ENCODE measurements around the gene PDE5A.

The PDE5A gene

DNA sequence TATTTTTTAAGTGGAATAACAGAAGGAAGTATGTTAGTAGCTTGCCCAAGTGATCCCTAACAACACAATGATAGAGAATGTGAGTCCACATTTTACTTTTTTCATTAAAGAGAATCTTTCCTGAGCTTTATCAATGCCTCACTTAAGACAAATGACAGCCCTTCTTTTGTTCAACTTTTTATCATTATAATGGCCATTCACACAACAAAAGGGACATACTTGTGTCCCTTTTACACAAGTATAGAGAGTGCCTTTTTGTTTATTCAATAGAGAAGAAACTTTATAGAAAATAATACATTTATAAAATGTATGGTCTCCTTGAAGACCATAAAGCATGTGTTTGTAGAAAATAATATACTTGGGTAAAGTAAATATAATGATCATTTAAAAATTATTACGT, 96.3 kb downstream of the PDE5A start:
- no peak overlapping the region for H3K4me3 Mint-ChIP-seq
- TF ChIP-seq, protein P1, sequence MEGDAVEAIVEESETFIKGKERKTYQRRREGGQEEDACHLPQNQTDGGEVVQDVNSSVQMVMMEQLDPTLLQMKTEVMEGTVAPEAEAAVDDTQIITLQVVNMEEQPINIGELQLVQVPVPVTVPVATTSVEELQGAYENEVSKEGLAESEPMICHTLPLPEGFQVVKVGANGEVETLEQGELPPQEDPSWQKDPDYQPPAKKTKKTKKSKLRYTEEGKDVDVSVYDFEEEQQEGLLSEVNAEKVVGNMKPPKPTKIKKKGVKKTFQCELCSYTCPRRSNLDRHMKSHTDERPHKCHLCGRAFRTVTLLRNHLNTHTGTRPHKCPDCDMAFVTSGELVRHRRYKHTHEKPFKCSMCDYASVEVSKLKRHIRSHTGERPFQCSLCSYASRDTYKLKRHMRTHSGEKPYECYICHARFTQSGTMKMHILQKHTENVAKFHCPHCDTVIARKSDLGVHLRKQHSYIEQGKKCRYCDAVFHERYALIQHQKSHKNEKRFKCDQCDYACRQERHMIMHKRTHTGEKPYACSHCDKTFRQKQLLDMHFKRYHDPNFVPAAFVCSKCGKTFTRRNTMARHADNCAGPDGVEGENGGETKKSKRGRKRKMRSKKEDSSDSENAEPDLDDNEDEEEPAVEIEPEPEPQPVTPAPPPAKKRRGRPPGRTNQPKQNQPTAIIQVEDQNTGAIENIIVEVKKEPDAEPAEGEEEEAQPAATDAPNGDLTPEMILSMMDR (IDR thresholded peaks at IDR 0.05) = no peak
- no peak overlapping the region for H3K27ac Mint-ChIP-seq
- DNase-seq = no peak
- H3K36me3 Mint-ChIP-seq (ENCODE audit: low read depth) = peaks cover 62% of the 10 kb centered on the region
- H3K27me3 Mint-ChIP-seq (ENCODE audit: low read depth, poor library complexity) = no peaks in the 10 kb centered on the region
- peaks cover 24% of the 10 kb centered on the region for H3K9me3 Mint-ChIP-seq
- no peaks in the 10 kb centered on the region for H3K4me1 Mint-ChIP-seq

DNA sequence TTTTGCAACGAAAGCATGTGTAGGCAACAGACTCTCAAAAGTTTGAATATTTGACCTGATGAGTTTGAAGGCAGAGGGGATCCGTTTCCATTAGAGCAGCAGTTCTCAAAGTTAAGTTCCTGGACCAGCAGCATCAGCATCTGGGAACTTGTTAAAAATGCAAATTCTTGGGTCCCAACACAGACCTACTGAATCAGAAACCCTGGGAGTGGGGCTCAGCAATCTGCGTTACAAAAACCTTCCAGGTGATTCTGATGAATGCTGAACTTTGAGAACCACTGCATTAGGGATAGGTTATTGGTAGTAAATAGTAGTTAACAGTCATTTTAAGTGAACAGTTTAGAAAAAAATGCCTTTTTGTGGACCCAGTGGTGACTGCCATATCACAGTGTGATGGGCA, 98.8 kb downstream of the PDE5A start:
- TF ChIP-seq, protein P1 (IDR thresholded peaks at IDR 0.05) = no peak
- peaks cover 16% of the 10 kb centered on the region for H3K9me3 Mint-ChIP-seq

DNA sequence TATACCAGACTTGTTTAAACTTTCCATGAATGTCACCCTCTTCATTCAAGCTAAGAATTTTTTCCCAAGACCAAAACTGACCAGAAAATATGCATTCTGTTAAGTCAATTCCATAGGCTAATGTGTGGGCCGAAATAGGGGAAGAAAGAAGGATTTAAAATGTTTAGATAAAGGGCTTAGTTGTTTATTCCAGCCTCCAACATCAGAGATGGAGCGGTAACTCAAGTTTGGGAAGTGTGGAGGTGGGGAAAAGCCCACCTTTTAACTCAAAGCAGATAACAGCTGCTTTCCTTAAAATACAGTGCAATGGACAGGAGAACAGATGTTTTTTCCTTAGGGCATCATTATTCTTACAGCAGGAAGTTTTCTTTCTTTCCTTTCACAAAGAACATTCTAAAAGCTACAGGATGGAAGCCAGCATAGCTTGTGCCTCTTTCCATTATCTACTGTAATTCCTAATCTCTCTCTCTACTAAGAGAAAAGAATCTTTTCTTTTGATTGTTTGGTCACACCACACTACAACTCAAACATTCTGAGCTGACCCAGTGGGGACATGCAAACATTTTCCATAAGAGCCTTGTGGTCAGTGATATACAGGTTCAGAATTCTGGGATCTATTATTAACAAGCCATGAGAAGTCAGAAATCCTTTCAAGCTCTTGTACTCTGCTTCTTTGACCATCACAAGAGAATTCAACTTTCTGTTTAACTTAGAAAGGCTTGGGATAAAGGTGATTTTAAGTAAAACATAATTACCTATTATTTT, 101.6 kb downstream of the PDE5A start:
- TF ChIP-seq, protein P1 (IDR thresholded peaks at IDR 0.05) = no peak
- Mint-ChIP-seq H3K4me1 (peaks cover 5% of the 10 kb centered on the region), H3K9me3 (no peaks in the 10 kb centered on the region), H3K4me3 (no peak overlapping the region), H3K36me3 (ENCODE audit: low read depth) (peaks cover 32% of the 10 kb centered on the region), H3K27me3 (ENCODE audit: low read depth, poor library complexity) (no peaks in the 10 kb centered on the region), H3K27ac (no peak overlapping the region)
- DNase-seq = no peak

More for the DNA sequence above, 98.8 kb downstream of the PDE5A start:
- peaks cover 5% of the 10 kb centered on the region for H3K4me1 Mint-ChIP-seq
- no peak overlapping the region for H3K27ac Mint-ChIP-seq
- no peak overlapping the region for H3K4me3 Mint-ChIP-seq
- DNase-seq = no peak
- peaks cover 46% of the 10 kb centered on the region for H3K36me3 Mint-ChIP-seq (ENCODE audit: low read depth)
- no peaks in the 10 kb centered on the region for H3K27me3 Mint-ChIP-seq (ENCODE audit: low read depth, poor library complexity)

DNA sequence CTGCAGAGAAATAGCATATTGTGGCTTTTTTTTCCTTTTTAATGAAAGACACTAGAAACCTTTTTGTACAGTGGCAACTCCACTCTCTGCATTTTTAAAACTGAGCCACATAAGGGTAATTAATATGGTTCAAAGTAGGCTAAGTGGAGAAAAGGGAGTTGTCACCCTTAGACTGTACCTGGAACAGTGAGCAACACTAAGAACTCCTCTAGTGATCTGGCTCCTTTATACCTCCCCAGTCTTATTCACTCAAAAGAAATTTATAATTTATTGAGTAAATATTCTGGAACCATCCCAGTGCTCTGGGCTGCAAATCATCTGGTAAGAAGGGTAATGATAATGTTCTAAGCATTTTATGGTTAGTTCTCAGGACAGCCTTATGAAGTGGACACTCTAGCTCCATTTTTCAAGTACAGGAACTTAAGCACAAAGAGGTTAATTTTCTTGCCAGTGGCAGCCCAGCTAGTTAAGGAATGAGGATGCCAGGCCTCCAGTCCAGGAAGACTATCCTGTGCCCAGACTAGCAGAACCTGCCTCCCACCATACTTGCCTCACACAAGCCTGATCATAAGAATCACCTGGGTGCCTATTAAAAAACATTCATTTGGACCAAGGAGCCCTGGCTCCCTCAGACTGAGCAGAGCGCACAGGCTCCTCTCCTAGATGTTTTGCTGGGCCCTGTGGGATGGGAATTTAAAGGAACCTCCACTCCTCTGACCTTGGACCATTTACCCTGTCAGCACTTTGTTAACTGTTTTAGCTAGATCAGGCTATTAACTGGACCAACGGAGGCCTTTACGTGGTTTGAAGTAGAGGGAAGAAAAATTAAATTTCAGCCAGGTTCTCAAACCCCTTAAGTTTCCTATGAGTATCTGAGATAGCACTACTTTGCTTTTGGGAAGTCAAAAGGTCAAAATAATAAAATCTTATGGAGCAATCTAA, 102.6 kb downstream of the PDE5A start:
- H3K27ac Mint-ChIP-seq = no peak overlapping the region

DNA sequence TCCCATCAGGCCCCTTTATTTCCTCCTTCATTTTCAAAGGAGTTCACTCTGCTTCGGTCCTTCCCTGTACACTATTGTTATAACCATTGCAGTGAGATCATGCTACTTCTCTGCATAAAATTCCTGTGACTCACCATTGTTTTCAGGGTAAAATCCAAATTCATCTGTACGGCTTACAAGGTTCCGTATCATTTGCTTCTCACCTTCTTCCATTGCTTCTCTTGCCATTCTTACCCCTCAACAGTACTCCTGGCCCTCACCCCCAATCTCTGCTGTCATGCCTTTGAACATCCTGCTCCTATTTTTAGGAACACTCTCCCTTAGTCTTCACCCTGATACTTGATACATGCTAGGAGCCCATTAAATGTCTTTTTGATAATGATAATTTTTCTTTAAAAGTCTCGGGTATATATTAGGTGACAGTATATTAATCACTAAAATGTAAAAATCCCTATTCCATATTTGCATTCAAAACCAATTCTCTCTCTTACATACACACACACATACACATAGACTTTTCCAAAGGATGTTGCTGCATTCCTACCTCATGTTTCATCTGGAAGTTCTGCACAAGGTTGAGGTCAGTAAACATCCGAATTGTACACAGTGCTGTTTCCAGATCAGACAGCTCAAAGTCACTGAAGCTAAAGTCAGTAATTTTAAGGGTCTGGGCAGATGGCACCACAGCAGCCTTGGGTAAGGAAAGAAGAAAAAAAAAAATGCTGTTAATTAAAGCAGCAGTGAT, 103.4 kb downstream of the PDE5A start:
- Mint-ChIP-seq H3K27me3 (ENCODE audit: low read depth, poor library complexity) (no peaks in the 10 kb centered on the region), H3K36me3 (ENCODE audit: low read depth) (peaks cover 32% of the 10 kb centered on the region), H3K4me1 (peaks cover 5% of the 10 kb centered on the region), H3K27ac (no peak overlapping the region), H3K4me3 (no peak overlapping the region), H3K9me3 (no peaks in the 10 kb centered on the region)
- TF ChIP-seq, protein P1 (IDR thresholded peaks at IDR 0.05) = no peak
- DNase-seq = no peak

More for the DNA sequence above, 102.6 kb downstream of the PDE5A start:
- Mint-ChIP-seq H3K9me3 (no peaks in the 10 kb centered on the region), H3K27me3 (ENCODE audit: low read depth, poor library complexity) (no peaks in the 10 kb centered on the region), H3K4me3 (no peak overlapping the region), H3K36me3 (ENCODE audit: low read depth) (peaks cover 27% of the 10 kb centered on the region), H3K4me1 (peaks cover 5% of the 10 kb centered on the region)
- TF ChIP-seq, protein P1 (IDR thresholded peaks at IDR 0.05) = no peak
- no peak for DNase-seq

All from nephron progenitor cell (in vitro differentiated cells).